GM19452 (cell line): ENCODE data around the gene GABPB1.
A peak's percentile ranks its signal among the peaks of the same experiment; 100 is the strongest.
"Not testable (repeated sequence)": the region's sequence is repeated elsewhere in the genome, so short reads cannot be mapped to it uniquely, and the experiment has no call there.

ENCODE experiments used
- ATAC-seq: cut with Tn5 transposase; IDR thresholded peaks from one replicate; pipeline ENCODE4 v1.9.1; 2021; ENCODE audit not compliant: unreplicated experiment

The GABPB1 gene

DNA sequence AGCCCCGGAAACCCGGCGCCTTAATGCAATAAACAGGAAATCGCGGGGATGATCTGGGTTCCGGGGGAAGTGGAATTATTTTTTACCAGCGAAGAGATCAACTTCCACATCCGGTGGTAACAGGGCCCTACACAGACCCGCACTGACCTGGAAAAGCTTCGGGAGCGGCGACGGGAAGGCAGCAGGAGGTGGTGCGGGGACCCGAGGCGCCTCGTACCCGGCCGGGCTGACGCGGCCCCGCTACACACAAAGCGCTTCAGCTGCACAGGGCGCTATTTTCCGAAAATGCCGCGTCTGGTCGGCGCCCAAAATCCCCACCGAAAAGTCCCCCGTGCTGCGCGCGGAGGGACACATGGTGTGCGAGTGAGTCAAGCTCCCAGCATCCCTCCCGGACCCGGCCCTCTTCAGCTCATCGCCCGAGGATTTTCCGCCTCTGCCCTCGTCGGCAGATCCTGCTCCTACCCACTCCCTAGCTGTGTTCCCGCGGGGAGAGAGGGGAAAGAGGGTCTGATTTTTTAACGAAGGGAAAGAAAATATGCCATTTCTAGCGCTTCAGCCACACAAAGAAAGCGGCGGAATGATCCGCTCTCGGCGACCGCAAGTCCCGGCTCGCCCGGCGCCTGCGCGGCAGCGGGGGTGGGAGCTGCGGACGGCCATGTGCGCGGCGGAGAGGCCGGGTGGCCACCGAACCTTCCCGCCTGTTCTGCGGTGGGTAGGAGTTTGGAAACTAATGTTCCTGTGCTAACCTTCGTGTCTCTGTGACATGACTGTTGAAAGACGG is at the start of gene GABPB1:
GABPB1 (minus strand) TSS at position 361 of the 781 bp plus-strand sequence. CDS start 45,400 bp downstream, outside the sequence.
- ATAC-seq = peak; percentile 43

DNA sequence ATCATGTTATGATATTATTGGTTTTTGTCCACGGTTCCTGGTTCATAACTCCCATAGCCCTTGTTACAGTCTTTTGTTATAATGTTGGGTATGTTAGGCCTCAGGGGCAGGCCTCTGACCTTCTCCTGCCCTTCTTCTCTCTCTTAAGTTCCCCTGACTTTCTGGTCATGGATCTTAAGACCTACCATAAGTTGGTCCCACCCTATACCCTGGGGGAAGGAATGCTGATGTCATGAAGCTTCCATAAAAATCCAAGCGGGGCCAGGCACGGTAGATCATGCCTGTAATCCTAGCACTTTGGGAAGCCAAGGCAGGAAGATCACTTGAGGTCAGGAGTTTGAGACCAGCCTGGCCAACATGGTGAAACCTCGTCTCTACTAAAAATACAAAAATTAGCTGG is 36.6 kb upstream of the GABPB1 start:
- ATAC-seq = not testable (repeated sequence)

DNA sequence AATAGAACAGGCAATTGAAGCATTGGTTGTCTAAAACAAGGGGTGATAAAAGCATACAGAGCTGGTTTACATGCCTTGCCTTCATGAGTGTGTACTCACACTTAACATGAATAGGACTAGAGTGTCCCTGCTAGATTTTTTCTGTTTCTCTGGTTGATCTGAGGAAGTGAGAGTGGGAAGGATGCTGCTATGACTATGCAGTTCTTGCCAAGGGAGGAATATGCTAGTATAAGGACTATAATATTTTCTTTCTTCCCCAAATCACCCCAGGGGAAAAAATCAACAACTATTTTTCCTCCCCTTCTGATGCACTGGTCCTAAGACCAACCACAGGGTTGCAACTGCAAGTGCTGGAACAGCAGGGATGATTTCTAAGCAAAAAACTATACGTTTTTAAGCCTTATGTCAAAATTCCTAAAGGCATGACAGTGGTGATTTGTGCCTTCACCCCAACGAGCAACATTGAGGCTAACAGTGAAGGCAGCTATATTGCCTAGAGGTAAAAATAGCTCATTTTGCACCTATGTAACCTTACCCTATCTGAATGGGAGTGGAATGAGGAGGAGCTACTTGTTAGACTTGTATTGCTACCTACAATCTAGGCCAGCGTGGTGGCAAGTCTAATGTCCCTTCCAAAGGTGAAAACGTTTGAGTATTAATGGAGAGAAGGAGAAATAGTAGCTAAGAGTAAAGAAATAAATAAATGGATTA is 35.7 kb upstream of the GABPB1 start:
- peak; percentile 90 for ATAC-seq

DNA sequence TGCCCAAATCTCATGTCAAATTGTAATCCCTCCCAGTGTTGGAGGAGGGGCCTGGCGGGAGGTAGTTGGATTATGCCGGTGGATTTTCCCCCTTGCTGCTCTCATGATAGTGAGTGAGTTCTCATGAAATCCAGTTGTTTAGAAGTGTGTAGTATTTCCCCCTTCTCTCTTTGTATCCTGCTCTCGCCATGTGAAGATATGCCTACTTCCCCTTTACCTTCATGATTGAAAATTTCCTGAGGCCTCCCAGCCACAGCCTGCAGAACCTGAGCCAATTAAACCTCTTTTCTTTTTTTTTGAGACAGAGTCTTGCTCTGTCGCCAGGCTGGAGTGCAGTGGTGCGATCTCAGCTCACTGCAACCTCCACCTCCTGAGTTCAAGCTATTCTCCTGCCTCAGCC is 27.4 kb upstream of the GABPB1 start:
- not testable (repeated sequence) for ATAC-seq

DNA sequence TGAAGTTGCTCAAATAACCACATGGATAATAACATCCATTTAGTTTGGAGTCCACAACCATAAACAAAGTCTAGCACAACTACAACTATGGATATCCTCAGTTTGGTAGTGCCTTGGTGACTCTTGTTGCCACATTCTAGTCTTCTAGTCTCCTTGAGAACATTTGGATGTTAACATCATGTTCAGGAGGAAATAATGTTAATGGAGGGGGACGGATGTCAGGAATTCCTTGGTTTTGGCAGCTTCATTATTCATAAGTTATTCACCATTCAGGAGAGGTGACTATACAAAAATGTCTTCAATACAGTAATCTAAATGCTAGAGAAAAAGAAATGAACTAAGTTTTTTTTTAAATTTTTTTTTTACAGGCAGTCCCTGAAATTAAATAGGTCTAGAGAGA is 26.4 kb upstream of the GABPB1 start:
- ATAC-seq = no peak

DNA sequence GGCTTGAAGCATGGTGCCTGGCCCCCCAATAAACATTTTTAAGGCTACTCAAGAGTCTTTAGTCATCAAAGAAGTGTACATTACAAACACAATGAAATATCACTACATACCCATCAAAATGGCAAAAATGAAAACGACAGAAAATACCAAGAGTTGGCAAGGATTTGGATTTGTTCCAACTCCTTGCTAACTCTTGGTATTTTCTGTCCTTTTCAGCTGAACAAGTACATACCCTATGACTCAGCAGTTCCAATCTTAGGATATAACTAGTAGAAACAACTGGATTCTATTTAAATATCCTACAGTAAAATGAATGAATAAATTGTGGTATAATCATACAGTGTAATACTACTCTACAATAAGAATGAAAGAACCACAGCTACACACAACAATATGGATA is 25.1 kb upstream of the GABPB1 start:
- no peak for ATAC-seq

DNA sequence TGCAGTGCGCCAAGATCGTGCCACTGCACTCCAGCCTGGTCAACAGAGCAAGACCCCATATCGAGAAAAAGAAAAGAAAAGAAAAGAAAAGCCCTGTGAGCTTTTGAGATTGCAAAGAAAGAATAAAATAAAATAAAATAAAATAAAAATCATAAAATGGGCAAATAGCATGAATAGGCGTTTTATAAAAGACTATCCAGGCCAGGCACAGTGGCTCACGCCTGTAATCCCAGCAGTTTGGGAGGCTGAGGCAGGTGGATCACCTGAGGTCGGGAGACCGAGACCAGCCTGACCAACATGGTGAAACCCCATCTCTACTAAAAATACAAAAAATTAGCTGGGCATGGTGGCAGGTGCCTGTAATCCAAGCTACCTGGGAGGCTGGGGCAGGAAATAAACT is 24.4 kb upstream of the GABPB1 start:
- not testable (repeated sequence) for ATAC-seq

DNA sequence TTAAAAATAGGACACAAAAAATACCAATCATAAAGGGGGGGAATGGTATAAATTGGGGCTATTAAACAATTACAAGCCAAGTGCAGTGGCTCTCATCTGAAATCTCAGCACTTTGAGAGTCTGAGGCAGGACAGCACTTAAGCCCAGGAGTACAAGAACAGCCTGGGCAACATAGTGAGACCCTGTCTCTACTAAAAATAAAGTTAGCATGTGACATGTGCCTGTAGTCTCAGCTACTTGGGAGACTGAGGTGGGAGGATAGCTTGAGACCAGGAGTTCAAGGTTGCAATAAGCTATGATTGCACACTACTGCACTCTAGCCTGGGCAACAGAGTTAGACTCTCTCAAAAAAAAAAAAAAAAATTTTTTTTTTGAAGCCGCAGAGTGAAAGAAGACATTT is 23.8 kb upstream of the GABPB1 start:
- ATAC-seq = no peak

DNA sequence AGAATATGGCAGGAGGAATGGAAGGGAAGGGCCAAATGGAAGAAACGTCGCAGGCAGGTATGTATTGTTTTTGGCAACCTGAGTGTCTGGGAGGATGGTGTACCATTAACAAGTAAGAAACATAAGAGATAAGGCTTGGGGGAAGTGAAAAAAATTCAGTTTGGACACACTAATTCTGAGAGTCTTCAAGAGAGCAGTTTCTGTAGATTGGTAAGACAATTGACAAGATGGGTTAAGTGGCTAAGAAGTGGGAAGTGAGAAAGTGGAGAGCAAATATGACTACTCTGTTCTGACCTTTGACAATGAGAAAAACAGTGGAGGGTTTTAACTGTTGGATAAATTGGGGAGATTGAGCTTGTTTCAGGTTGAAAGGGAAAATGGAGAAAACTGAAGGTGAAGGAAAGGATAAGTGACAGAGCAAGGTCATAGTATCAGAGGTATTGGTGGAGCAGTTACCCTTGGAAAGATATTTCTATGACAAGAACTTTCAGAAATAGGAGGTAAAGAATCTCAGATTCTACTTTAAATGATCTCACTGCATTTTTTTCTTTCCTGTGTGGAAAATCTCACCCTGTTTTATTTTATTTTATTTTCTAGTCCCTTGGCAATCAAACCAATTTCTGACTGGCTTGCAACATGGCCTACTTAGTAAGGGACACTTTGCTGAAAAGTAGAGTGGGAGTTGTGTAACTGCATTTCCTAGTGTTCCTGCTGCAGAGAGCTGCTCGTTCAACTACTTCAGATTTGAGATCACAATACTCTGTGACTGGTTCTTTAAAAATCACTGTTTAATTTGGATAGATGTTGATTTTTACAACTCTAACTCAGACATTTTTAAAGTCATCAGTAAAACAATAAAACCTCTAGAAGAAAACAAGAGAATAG is 23.1 kb upstream of the GABPB1 start:
- peak; percentile 98 for ATAC-seq

DNA sequence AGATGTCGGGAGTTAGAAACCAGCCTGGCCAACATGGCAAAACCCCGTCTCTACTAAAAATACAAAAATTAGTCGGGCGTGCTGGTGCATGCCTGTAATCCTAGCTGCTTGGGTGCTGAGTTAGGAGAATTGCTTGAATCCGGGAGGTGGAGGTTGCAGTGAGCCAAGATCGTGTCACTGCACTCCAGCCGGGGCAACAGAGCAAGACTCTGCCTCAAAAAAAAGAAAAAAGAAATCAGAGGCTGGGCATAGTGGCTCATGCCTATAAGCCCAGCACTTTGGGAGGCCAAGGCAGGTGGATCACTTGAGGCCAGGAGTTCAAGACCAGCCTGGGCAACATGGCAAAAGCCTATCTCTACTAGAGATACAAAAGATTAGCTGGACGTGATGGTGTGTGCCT is 14.6 kb upstream of the GABPB1 start:
- not testable (repeated sequence) for ATAC-seq

DNA sequence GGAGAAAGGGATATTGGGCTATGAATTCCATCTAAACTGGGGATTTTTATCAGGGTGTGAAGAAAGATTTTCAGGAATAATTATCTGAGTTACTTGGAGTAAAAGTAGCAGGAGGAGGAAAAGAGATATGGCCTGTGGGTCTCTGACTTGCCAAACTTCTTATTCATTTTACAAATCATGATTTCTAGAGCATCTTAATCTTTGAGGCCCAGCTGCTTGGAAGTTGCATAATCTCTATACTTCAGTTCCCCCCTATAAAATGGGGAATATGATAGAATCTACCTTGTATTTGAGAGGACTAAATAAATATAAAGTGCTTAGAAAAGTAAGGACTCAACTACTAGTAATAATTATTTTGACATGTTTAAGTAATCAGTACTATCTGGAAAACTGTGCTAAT is 11.0 kb upstream of the GABPB1 start:
- ATAC-seq = no peak

DNA sequence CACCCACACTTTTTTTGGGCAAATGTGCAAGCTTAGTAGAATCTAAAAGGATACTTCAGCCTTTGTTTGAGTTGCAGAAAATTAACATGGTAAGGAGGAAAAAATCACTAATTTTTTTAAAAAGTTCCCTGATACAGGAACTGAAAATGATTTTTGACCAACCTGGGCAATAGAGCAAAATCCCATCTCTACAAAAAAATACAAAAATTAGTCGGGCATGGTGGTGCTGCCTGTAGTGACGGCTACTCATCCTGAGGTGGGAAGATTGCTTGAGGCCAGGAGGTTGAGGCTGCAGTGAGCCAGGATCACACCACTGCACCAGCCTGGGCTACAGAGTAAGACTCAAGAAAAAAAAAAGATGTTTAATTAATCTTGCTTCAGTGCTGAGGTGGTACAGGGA is 10.6 kb upstream of the GABPB1 start:
- no peak for ATAC-seq

DNA sequence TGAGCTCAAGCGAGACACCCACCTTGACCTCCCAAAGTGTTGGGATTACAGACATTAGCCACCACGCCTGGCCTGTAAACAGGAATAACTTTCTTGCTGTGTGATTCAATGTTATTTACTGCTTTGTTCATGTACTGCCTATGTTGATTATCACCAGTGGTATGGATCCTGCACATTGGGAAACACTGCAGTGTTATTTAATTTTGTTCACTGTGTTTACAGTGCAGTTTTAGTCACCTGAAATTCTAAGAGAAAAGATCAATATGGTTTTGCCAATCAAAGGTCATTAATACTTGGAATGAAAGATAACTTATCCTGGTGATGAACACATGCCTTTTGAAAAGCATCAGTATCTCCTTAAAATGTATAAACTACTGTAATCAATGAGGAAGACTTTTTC is 8.6 kb upstream of the GABPB1 start:
- no peak for ATAC-seq

DNA sequence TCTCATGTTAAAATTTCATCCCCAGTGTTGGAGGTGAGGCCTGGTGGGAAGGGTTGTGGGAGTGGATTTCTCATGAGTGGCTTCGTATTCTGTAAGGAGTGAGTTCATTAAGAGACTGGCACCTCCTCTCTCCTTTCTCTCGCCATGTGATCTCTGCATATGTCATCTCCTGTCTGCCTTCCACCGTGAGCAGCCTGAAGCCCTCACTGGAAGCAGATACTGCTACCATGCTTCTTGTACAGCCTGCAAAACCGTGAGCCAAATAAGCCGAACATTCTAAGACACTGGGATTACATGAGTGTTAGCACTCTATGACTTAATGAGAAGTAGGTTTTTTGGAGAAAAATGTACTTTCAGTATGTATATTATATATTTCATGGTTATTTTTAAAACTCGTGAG is 6.8 kb upstream of the GABPB1 start:
- no peak for ATAC-seq

DNA sequence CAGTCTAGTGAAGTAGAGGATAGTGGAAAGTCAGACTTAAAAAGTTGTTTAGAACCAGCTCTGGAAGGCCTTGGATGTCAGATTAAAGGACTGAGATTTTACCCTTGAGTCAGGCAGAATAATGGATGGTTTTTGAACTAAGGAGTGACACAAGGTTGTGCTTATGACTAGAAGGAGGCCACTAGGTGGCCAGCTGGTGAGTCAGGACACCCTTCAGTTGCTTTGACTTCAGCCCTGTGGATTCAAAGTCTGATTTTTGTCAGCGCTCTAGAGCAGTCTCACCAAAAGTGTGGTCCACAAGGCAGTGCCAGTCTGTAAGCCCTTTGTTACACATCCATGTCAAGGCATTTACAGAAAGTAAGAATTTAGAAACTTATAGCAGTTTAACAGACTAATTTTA is 3.8 kb upstream of the GABPB1 start:
- ATAC-seq = no peak

DNA sequence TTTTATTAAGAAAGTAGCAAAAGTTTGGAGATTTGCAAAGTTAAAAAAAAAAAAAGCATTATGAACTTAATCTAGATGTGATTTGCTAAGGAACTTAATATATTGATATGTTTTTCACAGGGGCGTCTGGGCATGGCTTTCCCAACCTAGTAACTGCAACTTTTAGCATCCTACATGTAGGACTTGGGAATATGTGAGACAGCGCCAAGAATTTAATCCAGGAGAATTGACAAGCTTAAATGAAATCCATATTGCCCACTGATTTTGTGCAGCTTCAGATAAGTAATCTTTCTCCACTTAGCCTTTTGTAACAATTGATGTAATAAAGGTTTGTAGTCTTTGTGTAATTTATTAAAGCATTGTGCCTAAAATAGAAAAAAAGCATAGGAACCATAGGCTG is 982 bp upstream of the GABPB1 start:
- ATAC-seq = no peak

DNA sequence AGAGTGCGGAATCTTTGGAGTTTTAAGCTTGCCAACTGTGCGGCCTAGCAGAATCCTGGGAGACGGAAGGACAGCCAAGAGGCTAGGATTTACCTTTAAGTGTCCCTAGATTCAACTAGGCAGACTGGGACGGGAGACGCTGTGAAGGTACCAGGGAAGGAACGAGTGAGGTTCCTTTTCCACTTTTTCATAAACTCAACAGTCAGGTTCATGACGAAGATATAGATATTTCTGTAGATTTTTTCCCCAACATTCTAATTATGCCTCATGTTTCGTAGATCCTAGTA is 564 bp upstream of the GABPB1 start:
- no peak for ATAC-seq

DNA sequence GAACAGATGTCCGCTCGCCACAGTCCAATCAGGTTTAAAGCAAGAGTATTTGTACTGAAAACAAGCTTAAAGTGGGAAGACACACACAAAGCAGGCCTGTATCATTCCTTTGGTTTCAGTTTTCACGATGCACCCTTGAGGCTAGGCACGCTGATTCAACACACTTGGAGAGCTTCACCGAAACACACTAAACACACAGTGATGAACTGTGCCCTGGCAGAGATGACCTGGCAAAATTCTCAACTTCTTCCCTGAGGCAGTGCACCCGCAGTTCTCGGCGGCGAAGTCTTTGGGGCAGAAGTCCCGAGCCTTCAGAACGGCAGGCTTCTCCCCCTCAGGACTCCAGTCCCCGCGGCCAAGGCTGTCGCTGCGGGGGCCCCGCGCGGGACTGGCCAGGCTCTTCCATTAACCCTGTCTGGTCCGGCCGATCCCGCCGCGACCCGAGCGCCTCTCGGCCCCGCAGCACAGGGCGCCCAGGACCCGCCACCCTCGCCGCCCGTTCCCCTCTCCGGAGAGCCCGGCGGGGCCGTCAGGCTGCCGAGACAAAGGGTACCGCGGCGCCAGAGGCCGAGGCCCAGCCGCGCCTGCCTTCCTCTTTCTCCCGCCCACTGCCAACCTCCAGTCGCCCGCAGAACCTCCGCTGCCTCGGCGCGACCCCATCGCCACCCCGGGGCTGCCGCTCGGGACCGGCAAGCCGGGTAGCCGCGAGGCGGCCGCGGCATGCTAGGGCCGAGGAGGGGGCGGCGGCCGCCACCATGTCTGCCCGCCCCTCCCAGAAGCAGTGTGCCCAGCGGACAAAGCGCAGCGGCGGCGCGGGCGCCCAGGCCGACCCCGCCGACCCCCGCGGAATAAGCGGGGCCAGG is 792 bp downstream of the GABPB1 start:
- peak; percentile 20 for ATAC-seq

DNA sequence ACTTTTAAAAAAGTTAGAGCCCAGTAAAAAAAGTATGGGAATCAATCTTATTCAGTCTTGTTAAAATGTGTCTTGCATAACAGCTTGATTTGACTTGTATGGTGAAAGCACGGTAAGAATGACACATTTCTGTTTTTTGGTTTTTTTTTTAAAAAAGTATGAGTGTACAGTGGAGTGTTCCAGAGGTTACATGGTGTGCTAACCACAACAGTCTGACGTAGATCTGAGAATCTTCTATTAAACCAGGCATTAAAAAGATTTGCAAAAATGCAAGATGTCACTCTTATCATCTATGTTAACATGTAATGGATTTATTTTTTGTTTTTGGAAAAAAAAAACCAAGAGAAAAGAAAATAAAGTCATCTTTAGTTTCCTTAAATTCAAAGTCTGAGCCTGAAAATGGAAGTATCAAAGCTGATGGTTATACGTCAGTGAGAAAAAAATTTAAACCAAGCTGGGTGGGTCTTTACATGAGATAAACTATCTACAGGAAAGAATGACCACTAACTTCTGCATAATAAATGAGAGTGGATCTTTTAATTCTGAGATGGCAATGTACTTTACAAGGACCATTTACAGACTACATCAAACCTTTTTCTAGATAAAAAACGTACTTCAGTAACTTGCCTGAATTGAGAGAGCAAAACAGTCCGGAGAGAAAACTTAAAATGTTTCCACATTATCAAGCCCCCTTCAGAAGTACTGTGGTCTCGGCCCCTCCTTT is 1.6 kb downstream of the GABPB1 start:
- peak; percentile 33 for ATAC-seq

DNA sequence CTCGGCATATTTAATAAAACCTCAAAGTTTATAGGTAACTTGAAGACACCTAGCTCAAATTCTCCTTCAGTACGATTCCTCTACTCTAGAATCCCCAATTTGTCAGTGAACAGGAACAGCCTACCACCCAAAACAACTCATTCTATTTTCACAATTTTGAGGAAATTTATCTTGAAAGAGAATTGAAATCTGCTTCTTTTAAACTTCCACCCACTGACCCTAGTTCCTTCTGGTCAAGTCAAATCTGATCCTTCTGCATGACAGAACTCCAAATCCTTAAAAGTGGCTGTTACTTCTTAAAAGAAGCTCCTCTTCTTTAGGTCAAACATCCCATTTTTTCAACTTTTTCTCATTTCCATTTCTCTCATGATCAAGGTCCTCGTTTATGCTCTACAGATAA is 4.4 kb downstream of the GABPB1 start:
- ATAC-seq = no peak
